T-helper 2 cell treated with Interferon-gamma antibody and Interleukin-4, amounts not matched to agents 100 ng/mL and 5 ng/mL, for 36 hours (primary cell): Measurements from ENCODE around the gene HRG. TPM values are rescaled to one million over a fixed set of nuclear protein-coding genes. Genes with fewer than 3 reads are reported as not detected.
"Not testable (repeated sequence)": the region's sequence is repeated elsewhere in the genome, so short reads cannot be mapped to it uniquely, and the experiment has no call there.

ENCODE experiments used
- intact Hi-C: fragments of 100-400 bp; cut with micrococcal nuclease; formaldehyde crosslinking; loops from one replicate; pipeline ENCODE4 v1.15.1; 2023
- total RNA-seq: library from RNA; stranded (reverse); gene quantifications from 2 replicates; pipeline ENCODE4 v1.2.3, GENCODE V29; 2022

HRG gene
- total RNA-seq, 1 donor from 2014 or later: not detected

DNA sequence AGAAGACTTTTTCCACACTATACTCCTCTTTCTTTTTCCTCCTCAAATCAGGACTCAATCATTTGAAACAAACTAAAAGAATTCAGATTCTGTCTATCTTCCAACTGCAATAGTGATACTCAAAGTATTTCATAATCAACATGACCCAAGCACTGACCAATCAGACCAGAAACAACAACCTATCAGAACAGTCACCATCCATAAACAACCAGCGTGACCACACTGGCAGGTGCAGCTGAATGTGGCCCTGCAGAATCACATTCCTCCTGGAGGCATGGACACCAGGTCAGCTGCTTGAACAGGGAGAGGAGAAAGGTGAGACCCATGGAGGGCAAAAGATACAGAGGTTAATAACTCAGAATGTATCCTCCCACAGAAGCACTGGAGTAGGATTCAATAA is 13.3 kb downstream of the HRG start:
- intact Hi-C loops: no loop called here

DNA sequence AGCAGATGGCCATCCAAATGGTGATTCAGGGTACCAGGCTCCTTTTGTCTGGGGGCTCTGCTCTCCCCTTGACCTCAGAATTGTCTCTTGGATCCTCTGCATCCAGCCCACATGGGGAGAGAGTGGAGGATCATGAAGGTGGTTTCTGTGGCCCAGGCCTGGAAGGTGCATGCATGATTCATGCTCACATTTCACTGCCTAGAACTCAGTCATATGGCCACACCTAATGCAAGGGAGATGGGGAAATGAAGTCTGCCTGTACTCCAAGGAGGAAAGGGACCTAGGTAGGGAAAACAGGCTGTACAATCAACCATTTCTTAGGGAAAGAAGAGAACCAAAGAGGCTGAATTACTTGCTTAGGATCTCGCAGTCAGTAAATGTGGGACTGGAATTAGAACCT is 15.1 kb downstream of the HRG start:
- intact Hi-C loops: no loop called here

DNA sequence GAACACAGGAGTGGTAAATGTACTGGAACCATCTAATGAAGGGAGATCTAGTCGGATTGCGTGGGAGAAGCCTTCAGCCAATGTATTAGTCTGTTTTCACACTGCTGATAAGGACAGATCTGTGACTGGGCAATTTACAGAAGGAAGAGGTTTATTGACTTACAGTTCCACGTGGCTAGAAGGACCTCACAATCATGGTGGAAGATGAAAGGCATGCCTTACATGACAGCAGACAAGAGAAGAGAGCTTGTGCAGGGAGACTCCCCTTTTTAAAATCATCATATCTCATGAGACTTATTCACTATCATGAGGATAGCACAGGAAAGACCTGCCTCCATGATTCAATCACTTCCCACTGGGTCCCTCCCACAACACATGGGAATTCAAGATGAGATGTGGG is 17.0 kb downstream of the HRG start:
- intact Hi-C loops: no loop called here

DNA sequence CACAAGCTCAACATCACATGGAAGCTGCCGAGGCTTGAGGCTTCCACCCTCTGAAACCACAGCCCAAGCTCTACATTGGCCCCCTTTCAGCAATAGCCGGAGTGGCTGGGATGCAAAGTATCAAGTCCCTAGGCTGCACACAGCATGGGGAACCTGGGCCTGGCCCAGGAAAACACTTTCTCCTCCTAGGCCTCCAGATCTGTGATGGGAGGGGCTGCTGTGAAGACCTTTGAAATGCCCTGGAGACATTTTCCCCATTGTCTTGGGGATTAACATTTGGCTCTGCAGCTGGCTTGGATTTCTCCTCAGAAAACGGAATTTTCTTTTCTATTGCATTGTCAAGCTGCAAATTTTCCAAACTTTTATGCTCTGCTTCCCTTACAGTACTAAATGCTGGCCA is 18.2 kb downstream of the HRG start:
- intact Hi-C loops: no loop called here

DNA sequence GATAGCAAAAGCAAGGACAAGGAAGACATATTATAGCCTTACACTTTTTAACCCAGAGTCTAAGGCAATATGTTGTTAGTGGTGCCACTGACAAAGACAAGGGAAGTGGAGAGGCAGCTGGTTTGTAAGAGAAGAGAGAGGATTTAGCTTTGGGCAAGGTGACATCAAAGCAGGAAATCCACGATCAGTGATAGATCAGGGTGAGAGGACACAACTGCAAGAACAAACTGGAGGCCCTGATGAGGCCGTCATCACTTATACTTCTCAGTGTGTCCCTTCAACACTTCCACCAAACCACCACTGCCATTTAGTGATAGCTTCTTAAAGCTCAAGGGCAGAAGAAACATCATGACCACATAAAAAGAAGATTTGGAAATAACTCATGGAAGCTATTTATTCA is 20.7 kb downstream of the HRG start:
- intact Hi-C loops: not testable (repeated sequence)

DNA sequence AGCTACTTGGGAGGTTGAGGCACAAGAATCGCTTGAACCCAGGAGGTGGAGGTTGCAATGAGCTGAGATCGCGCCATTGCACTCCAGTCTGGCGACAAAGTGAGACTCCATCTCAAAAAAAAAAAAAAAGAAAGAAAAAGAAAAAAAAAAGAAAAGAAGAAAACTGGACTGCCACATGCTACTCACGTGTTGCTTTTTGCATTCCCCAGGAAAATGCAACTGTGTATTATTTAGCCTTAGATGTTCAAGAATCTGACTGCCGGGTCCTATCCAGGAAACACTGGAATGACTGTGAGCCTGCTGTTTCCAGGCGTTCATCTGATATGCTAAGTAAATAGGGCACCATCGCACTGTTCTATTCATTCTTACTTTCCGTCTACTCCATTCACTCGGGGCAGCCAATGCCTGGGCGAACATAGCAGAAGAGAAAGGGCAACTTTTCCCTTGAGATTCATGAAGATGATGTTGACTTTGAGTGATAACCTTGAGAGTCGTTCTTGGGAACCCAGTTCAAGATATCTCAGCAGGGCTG is 21.4 kb downstream of the HRG start:
- intact Hi-C loops: no loop called here

DNA sequence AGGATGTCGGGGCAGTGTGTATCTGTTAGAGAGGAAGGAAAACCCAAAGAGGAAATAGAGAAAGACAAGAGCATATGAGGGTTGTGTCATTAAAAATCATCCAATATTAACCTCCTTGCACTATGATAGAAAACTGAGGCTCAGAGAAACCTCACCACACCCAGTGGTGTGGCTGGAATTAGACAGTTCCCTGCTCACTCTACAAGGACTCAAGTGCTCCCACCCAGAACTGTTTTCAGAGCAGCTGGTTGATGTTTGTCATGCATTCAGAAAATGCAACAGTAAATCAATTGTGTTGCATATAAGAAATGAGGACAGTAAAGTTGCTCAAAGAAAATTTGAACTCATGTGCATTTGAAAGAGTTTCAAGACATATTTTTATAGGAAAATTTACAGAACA is 24.5 kb downstream of the HRG start:
- intact Hi-C loops: not testable (repeated sequence)

DNA sequence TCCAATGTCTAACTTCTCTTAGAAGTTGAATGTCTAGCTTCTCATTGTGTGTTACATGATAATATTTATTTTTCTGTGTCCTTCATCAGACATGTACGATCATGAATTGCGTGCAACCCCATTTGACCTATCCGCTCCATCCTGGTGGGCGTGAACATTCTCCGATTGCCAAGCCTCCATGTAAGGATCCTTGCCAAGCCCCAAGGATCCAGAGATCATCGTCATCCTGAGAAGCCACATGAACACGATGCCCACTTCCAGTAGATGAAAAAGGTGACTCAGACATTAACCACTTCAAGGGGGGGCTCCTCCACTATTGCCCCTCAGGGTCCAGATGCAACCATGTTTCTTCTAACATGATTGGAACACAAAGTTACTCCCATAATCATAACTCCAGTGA is 25.9 kb downstream of the HRG start:
- intact Hi-C loops: no loop called here

DNA sequence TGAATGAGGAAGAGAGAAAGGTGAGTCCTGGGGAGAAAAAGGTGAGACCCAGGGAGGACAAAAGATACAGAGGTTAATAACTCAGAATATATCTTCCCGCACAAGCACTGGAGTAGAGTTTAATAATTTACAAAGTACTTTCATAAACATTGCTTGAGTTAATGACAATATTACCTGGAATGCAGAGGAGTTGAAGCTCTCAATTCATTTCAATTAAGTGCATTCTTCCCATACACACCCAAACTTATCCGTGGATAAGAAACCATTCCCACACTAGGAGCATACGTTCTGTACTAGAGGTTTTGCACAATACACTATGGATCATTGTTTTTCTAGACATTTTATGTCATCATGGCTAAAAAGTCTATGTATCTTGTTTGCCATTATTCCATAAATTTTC is 28.0 kb downstream of the HRG start:
- intact Hi-C loops: no loop called here

DNA sequence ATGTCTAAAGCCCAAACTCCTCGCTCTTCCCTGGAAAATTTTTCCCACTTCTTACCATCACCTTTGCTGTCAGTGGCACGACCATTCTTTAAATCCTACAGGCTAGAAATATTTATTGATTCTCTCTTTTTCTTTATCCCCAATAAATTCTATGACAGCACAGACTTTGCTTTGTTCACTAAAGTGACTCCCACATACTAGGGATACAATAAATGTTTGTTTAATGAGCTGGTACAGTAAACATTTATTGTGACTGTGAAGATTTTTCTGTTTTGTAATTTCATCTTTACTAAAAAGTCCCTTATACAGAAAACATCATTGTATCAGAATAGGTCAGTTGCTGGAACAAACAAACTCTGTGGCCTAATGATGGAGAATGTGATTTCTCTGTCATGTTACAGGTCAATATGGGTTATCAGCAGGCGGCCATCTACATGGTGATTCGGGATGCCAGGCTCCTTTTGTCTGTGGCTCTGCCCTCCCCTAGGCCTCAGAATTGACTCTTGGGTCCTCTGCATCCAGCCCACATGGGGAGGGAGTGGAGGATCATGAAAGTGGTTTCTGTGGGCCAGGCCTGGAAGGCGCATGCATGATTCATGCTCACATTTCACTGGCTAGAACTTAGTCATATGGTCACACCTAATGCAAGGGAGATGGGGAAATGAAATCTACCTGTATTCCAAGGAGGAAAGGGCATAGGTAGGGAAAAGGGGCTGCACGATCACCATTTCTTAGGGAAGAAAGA is 28.6 kb downstream of the HRG start:
- intact Hi-C loops: no loop called here

DNA sequence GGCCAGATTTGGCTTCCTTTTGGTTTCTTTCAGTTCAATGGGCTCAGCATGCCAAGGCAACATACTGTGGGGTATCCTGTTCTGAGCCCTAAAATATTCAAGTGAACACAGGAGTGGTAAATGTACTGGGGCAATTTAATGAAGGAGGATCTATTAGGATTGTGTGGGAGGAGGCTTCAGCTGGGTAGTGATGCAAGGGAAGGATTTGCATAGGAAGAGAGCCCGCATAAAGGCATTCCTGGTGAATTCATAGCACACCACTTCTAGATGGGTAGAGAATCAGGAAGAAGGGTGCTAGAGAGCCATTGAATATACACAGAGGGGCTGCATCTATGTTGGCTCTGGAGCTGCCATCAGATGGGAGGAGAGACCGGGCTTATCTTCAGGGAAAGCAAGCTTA is 30.7 kb downstream of the HRG start:
- intact Hi-C loops: no loop called here

DNA sequence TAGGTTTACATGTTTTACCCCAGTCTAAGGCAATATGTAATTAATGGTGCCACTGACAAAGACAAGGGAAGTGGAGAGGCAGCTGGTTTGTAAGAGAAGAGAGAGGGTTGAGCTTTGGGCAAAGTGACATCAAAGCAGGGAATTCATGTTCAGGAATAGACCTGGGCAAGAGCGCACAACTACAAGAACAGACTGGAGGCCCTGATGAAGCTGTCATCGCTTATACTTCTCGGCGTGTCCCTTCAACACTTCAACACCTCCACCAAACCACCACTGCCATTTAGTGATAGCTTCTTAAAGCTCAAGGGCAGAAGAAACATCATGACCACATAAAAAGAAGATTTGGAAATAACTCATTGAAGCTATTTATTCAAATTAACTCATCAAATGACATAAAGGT is 31.7 kb downstream of the HRG start:
- intact Hi-C loops: no loop called here

DNA sequence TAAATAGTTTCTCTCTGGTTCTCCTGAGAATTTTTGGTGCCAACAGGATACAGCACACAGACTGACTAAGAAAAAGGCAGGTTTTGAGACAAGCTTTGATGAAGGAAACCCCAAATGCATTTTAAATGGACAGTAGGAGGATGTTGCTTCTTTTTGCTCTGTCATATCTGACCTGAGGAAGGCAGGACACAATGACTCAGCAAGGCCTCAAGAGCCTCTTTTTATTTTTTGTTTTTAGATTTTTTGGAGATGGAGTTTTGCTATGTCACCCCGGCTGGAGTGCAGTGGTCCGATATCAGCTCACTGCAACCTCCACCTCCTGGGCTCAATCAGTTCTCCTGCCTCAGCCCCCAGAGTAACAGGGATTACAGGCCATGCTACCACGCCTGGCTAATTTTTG is 34.5 kb downstream of the HRG start:
- intact Hi-C loops: no loop called here

DNA sequence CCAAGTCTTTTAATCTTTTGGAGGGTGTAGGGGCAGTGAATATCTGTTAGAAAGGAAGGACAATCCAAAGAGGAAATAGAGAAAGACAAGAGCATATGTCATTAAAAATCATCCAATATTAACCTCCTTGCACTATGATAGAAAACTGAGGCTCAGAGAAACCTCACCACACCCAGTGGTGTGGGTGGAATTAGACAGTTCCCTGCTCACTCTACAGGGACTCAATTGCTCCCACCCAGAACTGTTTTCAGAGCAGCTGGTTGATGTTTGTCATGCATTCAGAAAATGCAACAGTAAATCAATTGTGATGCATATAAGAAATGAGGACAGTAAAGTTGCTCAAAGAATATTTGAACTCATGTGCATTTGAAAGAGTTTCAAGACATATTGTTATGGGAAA is 36.6 kb downstream of the HRG start:
- intact Hi-C loops: not testable (repeated sequence)

DNA sequence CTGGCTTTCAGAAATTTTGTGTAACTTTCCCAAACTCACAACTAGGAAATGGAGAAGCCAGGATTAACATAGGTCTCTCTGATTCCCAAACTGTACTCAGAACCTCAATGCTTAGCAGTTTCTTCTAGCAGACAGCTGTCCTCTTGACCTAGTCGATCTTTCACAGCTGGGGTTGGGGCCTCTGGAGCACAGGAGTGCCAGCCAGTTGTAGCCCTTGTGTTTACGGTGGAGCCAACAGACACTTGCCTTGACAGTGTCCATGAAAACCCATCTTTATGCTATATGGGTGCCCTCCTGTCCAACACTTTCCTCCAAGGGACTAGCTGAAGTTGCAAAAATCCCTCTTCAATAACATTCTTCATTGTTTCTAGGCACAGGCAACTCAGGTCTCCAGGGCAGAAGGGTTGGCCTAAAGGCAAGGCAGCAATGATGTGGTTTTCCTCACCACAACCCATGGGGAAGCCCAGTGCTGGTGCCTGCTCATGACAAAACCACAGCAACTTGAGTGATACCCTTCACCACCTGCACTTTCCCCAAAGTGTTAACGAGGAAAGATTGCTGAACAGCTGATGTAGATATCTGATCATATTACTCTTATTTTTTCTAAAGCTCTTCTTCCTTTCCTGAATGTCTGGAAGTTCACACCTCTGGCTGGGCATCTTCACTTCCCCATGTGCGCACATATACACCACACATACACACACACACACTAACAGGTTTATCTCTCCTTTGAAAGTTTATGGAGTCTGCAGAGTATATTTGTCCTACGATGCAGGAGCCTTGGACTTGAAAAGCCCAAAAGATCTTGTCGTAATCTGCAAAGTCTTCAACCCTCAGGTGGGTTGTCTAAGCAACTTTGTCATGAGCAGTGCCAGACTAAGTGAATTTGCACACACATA is 40.3 kb downstream of the HRG start:
- intact Hi-C loops: no loop called here

DNA sequence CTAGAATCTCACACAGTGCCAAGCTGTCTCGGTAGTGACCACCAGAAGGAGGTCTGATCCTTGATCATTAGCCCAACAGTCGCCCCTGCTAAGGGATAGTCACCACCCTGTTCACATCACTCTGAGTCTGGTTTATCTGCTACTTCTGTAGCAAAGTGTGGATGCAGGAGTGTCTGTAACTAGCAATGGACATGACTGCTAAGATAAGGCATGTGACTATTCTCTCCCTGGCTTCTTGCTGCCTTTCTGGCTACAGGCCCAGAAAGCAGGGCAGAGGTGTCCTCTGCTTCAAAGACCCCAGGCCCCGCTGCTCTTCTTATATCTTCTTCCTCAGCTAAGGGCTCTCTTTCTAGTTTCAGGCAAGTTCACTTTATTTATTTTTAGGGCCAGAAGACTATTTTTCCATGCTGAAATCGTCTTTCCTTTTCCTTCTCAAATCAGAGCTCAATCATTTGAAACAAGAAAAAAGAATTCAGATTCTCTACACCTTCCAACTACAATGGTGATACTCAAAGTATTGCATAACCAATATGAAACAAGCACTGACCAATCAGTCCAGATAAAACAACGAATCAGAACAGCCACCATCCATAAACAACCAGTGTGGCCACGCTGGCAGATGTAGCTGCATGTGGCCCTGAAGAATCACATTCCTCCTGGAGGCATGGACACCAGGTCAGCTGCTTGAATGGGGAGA is 43.3 kb downstream of the HRG start:
- intact Hi-C loops: no loop called here

DNA sequence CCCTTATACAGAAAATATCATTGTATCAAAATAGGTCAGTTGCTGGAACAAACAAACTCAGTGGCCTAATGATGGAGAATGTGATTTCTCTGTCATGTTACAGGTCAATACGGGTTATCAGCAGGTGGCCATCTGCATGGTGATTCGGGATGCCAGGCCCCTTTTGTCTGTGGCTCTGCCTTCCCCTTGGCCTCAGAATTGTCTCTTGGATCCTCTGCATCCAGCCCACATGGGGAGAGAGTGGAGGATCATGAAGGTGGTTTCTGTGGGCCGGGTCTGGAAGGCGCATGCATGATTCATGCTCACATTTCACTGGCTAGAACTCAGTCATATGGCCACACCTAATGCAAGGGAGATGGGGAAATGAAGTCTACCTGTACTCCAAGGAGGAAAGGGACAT is 44.9 kb downstream of the HRG start:
- intact Hi-C loops: not testable (repeated sequence)

DNA sequence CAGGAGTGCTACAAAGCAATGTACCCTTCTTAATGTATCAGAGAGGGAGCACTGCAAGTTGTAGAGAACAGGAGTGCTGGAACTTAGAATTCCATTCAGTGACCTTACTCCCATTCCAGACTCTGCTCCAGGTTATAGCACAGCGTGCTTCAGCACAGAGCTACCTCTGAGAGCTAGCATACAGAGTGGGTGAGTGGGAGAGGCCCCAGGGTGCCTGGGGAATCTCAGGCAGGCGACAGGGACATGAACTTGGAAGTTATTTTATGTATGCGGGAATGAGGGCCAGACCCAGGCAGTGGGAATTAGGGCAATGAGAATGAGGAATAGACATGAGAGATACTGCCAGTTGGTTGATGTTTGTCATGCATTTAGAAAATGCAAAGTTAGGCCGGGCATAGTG is 47.7 kb downstream of the HRG start:
- intact Hi-C loops: no loop called here

DNA sequence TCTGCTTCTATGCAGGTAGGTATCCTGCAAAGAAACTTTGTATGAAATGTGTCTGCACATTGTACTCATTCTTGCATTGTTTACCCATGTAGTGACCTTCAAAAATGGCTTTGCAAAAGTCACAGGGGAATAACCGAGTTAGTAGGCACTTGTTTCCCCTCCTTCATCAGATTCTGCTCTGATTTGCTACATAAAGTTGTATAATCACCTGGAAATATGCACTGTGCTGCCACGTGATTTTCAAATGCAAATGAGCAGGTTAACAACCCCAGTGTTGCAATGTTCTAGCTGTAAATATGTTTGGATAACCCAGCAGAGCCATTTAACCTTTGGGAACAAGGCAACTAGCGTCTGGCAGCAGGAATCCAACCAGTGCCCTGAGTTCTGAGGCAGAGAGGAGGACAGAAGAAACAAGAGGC is 51.2 kb downstream of the HRG start, which contains the start of gene KNG1:
Gene KNG1 (plus strand): TSS at position 321 of the 419 bp plus-strand sequence. CDS start 184 bp downstream, outside the sequence.
- intact Hi-C loops: no loop called here

DNA sequence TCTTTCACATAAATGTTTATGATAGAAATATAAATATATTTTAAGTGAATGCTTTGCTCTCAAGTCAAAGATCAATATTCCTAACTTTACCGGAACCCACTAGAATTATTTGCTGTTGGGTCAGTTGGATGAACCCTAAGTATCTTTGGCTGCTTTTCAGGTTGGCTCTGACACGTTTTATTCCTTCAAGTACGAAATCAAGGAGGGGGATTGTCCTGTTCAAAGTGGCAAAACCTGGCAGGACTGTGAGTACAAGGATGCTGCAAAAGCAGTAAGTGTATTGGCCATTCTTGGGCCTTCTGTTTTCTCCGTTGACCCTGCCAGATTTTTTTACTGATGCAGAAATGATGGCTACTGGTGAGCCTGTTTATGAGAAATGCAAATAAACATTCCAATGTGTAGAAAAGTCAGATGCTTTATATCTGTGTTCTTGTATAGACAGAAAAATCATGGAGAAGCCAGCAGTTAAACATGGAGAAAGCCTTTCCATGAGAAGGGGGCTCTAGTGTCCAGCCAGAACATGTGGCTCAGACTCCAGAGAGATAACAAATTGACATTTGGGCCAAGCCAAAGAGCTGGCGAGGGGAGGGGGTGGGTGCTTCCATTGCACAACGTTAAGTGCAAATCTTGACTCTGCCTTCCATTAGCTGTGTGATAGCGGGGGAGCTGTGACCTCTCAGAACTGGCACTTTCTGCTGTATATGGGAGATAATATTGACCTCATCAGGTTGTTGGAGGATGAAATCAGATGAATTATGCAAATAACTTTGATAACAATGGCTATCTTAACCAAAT is 54.3 kb downstream of the HRG start:
- intact Hi-C loops: no loop called here

DNA sequence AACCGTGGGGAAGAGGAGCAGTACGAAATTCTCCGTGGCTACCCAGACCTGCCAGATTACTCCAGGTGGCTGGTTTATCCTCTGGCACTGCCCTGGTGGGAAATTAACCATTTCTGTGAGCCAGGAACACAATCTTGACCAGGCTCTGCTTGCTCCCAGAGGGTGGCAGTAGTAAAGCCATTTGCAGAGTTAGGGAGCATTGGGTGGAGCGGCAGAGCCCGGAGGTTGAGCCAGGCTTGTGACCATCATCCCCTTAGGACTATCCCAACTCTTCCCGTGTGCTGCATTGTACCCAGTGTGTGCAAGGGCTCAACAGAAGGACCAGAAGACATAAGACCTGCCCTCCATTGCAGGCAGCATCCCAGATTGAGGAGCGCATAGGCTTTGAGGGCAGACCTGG is 56.6 kb downstream of the HRG start:
- intact Hi-C loops: no loop called here
